Peyer's patch (tissue), 4 donors: ENCODE measurements around the gene CLTA. TPM values are rescaled to one million over a fixed set of nuclear protein-coding genes. Genes with fewer than 3 reads are reported as not detected.

Experiments used
- DNase-seq, 3 donors: peaks; one replicate each; pipeline ENCODE4 v3.0.0-alpha.2; 2017 to 2019
- H3K27ac ChIP-seq, 4 donors: fragments of 200-600 bp; sonication (generic); one replicate each; pipeline ENCODE4 v1.5.1; 2016 to 2019
- H3K27me3 ChIP-seq, 2 donors: fragments of 200-600 bp; sonication (generic); one replicate each; pipeline ENCODE4 v1.5.1; 2019
- H3K36me3 ChIP-seq, 3 donors: fragments of 200-600 bp; sonication (generic); one replicate each; pipeline ENCODE4 v1.5.1; 2016 to 2019
- H3K4me1 ChIP-seq, 4 donors: fragments of 200-600 bp; sonication (generic); one replicate each; pipeline ENCODE4 v1.5.1; 2016 to 2019
- H3K4me3 ChIP-seq, 4 donors: fragments of 200-600 bp; sonication (generic); 1 replicate in 3 of 4; 2 replicates in 1 of 4; pipeline ENCODE4 v1.5.1; 2016 to 2019; ENCODE audit warnings: mild to moderate bottlenecking in 1 of 4
- H3K9me3 ChIP-seq, 4 donors: fragments of 200-600 bp; sonication (generic); one replicate each; pipeline ENCODE4 v1.5.1; 2016 to 2019; ENCODE audit warnings: mild to moderate bottlenecking in 1 of 4
- POLR2A ChIP-seq, 2 donors: fragments of 450-650 bp; IDR thresholded peaks; one replicate each; pipeline ENCODE4 v1.5.1; 2017; ENCODE audit warnings: antibody characterized with exemption in 2 of 2, mild to moderate bottlenecking in 2 of 2, moderate library complexity in 2 of 2
- total RNA-seq, 4 donors: library from RNA; depleted of rRNA; stranded (reverse); fragments of >200 nt; gene quantifications; one replicate each; pipeline ENCODE4 v1.1.0, GENCODE V29; 2016
- TF ChIP-seq, protein P1 (sequence below), 6 experiments: fragments of 450-650 bp in 4 of 6; fragments of 200-600 bp in 2 of 6; sonication (generic) in 1 of 6; IDR thresholded peaks; one replicate each; pipeline ENCODE4 v1.5.1; 2017 to 2019; ENCODE audit warnings: antibody characterized with exemption in 6 of 6, mild to moderate bottlenecking in 3 of 6, moderate library complexity in 1 of 6

CLTA gene
- total RNA-seq, 4 donors from 2014 or later, result 131 to 150 (median 133) TPM

DNA sequence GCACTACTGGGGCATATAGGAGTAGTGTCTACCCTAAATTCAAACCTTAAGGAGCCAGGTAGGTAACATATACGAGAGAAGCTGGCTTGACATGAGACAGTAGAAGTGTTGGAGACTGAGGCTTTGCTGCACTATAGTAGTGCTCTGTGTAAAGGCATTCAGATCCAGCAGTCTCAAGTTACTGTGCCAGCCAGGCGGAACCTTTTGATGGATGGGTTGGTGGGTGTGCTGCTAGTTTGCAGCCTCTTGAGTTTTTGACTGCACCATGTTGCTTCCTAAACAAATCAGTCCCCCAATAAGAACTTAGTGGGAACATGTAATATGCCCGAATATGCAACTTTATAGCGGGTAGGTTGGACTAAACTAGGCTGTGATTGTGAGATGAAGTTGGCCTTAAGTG lies 1.5 kb downstream of the CLTA start:
- no peaks in the 10 kb centered on the region for H3K27me3 ChIP-seq
- no peak for DNase-seq
- peak overlapping the region; percentile 74 to 99 (median 87) for H3K4me3 ChIP-seq
- peaks cover 0 to 36% (median 15%) of the 10 kb centered on the region in 4 donors for H3K4me1 ChIP-seq
- no peak overlapping the region for H3K27ac ChIP-seq
- no peaks in the 10 kb centered on the region for H3K9me3 ChIP-seq
- H3K36me3 ChIP-seq, result peaks cover 0 to 5% (median 0%) of the 10 kb centered on the region in 3 donors
- TF ChIP-seq, protein P1, sequence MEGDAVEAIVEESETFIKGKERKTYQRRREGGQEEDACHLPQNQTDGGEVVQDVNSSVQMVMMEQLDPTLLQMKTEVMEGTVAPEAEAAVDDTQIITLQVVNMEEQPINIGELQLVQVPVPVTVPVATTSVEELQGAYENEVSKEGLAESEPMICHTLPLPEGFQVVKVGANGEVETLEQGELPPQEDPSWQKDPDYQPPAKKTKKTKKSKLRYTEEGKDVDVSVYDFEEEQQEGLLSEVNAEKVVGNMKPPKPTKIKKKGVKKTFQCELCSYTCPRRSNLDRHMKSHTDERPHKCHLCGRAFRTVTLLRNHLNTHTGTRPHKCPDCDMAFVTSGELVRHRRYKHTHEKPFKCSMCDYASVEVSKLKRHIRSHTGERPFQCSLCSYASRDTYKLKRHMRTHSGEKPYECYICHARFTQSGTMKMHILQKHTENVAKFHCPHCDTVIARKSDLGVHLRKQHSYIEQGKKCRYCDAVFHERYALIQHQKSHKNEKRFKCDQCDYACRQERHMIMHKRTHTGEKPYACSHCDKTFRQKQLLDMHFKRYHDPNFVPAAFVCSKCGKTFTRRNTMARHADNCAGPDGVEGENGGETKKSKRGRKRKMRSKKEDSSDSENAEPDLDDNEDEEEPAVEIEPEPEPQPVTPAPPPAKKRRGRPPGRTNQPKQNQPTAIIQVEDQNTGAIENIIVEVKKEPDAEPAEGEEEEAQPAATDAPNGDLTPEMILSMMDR (IDR thresholded peaks at IDR 0.05), result no peak
- no peak for TF ChIP-seq POLR2A (IDR thresholded peaks at IDR 0.05)

DNA sequence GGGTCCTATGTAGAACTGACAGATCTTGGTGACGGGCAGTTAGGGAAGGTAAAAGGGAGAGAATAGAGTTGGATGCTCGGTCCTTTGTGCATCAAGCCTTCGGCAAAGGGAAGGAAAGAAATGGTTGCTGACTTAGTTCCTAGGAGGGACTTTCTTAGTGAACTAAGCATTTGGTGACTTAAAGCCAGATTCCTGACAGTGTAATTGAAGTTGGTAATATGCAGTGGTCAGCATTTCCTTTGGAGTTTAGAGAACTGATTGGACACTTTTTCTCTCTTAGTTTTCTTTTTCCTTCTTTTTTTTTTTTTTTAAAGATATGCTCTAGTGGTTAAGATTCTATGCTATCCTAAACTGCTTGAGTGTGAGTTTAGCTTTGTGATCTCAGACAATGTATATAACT lies 2.3 kb downstream of the CLTA start:
- Histone ChIP-seq H3K36me3 (peaks cover 0 to 14% (median 0%) of the 10 kb centered on the region in 3 donors), H3K4me1 (peaks cover 0 to 36% (median 15%) of the 10 kb centered on the region in 4 donors), H3K4me3 (peak overlapping the region in 2 of 4 donors; percentile 4 to 74), H3K27me3 (no peaks in the 10 kb centered on the region), H3K27ac (no peak overlapping the region), H3K9me3 (no peaks in the 10 kb centered on the region)
- DNase-seq, result no peak
- TF ChIP-seq, protein P1 (IDR thresholded peaks at IDR 0.05), result no peak
- no peak for TF ChIP-seq POLR2A (IDR thresholded peaks at IDR 0.05)

- no peak for DNase-seq
- Histone ChIP-seq H3K27ac (no peak overlapping the region), H3K36me3 (peaks cover 0 to 27% (median 0%) of the 10 kb centered on the region in 3 donors), H3K9me3 (no peaks in the 10 kb centered on the region), H3K4me3 (no peak overlapping the region), H3K4me1 (peaks cover 0 to 36% (median 15%) of the 10 kb centered on the region in 4 donors), H3K27me3 (no peaks in the 10 kb centered on the region)
- no peak for TF ChIP-seq POLR2A (IDR thresholded peaks at IDR 0.05)
- TF ChIP-seq, protein P1 (IDR thresholded peaks at IDR 0.05), result no peak
Measured at GRCh38 chr9:36194326-36195000, 3.7 kb downstream of the CLTA start.

DNA sequence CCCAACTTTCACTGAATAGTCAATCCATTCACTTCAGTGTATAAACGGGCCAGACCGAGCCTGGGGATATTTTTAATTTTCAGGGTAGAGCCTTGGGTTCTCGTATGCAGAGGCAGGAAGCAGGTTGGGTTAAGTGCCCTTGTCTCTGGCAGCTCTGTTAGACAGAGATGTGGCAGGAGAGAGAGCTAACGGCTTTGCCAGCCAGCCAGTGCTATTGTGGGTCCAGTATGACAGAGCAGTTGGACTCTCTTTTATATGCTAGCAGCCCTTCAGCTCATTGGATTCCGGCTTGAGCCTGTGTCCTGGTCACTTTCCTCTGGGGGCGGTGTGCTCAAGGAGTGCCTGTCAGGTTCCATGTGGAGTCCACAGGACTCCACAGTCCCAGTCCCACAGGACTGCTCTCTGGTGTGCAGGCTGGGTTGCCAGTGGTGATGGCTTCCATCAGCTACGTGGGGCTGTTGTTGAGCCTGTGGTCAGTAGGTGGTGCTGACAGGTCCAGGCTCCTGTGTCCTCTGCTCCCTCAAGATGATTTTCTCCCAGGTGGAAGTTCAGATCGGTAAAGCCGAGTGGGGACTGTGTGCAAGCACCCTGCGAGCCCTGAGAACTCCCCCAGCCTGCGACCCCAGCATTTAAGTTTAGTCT lies 14.3 kb downstream of the CLTA start:
- TF ChIP-seq, protein P1 (IDR thresholded peaks at IDR 0.05), result no peak
- TF ChIP-seq POLR2A (IDR thresholded peaks at IDR 0.05), result no peak
- H3K27ac ChIP-seq, result no peak overlapping the region
- peaks cover 4 to 99% (median 4%) of the 10 kb centered on the region in 3 donors for H3K36me3 ChIP-seq
- H3K27me3 ChIP-seq, result no peaks in the 10 kb centered on the region
- H3K9me3 ChIP-seq, result no peaks in the 10 kb centered on the region
- H3K4me1 ChIP-seq, result no peaks in the 10 kb centered on the region
- DNase-seq, result no peak
- no peak overlapping the region for H3K4me3 ChIP-seq

DNA sequence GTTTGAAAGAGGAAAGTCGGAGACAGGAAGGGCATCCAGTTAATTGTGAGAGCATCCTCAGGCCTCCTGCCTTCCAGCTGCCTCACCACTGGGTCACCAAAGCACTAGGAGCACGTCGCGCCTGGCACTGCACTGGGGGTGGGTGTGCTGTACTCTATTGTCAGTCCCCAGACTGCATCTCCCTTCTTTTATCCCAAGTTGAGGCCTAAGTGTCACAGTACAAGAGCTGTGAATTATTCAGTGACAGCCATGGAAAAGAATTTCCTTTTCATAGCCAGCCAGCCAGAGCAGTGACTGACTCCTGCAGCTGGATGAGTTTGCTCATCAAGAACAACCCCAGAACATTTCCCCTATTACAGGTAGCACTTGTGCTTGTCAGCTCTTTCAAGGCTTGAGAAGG lies 16.3 kb downstream of the CLTA start:
- no peak for DNase-seq
- Histone ChIP-seq H3K4me1 (no peaks in the 10 kb centered on the region), H3K36me3 (peaks cover 0 to 98% (median 4%) of the 10 kb centered on the region in 3 donors), H3K4me3 (no peak overlapping the region), H3K27ac (no peak overlapping the region), H3K27me3 (no peaks in the 10 kb centered on the region), H3K9me3 (no peaks in the 10 kb centered on the region)
- no peak for TF ChIP-seq POLR2A (IDR thresholded peaks at IDR 0.05)
- TF ChIP-seq, protein P1 (IDR thresholded peaks at IDR 0.05), result no peak
